ENCODE data around the gene SCNN1G. TPM values are rescaled to one million over a fixed set of nuclear protein-coding genes. Genes with fewer than 3 reads are reported as not detected.

The SCNN1G gene
- total and polyA plus RNA-seq, 9 of the 15 experiments (the other 6 are each of a cell fraction or from before 2014, with no cell fraction given): not detected

DNA sequence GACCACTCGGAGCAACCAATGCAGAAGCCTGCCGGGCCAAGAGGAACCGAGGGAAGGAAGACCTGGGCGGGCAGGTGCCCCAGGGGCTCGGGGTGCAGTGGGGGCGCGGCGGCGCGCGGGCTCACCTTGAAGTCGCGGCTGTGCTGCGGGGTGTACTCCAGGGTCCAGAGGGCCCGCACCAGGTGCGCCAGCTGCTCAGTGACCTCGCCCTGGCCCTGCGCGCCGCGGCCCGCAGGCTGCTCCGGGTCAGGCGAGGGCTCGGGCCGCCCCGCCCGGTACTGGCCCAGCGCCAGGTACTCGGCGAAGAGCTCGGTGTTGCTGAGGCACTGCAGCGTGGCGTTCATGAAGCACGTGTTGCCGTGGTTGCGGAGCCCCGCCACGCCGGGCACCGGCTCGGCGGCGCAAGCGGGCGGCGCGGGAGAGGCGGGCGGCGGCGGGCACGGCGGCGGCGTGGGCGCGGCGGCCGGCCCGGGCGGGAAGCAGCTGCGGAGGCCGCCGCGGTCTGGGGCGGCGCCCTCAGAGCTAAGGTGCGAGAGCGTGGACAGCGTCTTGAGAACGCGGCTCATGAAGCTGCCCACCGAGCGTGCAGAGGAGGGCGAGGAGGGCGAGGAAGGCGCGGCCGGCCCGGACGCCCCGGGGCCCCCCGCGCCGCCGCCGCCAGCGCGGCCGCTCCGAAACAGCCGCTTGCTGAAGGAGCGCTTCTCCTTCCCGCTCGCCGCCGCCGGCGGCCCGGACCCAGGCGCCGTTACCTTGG, 33.9 kb upstream of the SCNN1G start (continued):
- TF ChIP-seq CHD1 (IDR thresholded peaks at IDR 0.05; ENCODE audit: low read length): no peak
- TF ChIP-seq ZBTB8A (IDR thresholded peaks at IDR 0.05; ENCODE audit: partially characterized antibody): no peak
- no peak for TF ChIP-seq MCM7 (IDR thresholded peaks at IDR 0.05)
- TF ChIP-seq ELF1 (tag; IDR thresholded peaks at IDR 0.05): no peak
- no peak for TF ChIP-seq ARNT (IDR thresholded peaks at IDR 0.05)
- no peak for TF ChIP-seq MYNN (IDR thresholded peaks at IDR 0.05)
- TF ChIP-seq MYNN (CRISPR knock-in tag; IDR thresholded peaks at IDR 0.05): no peak
- TF ChIP-seq CBX5 (IDR thresholded peaks at IDR 0.05; ENCODE audit: borderline replicate concordance, low read depth): no peak
- no peak for TF ChIP-seq BRD9 (IDR thresholded peaks at IDR 0.05; ENCODE audit: low read depth, partially characterized antibody)
- no peak for TF ChIP-seq HDAC3 (IDR thresholded peaks at IDR 0.05; ENCODE audit: borderline replicate concordance, partially characterized antibody)
- TF ChIP-seq SIN3B (IDR thresholded peaks at IDR 0.05; ENCODE audit: low read depth): no peak
- TF ChIP-seq NR3C1 (CRISPR knock-in tag; IDR thresholded peaks at IDR 0.05): no peak
- TF ChIP-seq, protein P1, sequence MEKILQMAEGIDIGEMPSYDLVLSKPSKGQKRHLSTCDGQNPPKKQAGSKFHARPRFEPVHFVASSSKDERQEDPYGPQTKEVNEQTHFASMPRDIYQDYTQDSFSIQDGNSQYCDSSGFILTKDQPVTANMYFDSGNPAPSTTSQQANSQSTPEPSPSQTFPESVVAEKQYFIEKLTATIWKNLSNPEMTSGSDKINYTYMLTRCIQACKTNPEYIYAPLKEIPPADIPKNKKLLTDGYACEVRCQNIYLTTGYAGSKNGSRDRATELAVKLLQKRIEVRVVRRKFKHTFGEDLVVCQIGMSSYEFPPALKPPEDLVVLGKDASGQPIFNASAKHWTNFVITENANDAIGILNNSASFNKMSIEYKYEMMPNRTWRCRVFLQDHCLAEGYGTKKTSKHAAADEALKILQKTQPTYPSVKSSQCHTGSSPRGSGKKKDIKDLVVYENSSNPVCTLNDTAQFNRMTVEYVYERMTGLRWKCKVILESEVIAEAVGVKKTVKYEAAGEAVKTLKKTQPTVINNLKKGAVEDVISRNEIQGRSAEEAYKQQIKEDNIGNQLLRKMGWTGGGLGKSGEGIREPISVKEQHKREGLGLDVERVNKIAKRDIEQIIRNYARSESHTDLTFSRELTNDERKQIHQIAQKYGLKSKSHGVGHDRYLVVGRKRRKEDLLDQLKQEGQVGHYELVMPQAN (IDR thresholded peaks at IDR 0.05; ENCODE audit: borderline replicate concordance): no peak
- peak; percentile 52 for TF ChIP-seq POLR2G (IDR thresholded peaks at IDR 0.05; ENCODE audit: low read depth, low read length)
- TF ChIP-seq PCBP2 (IDR thresholded peaks at IDR 0.05; ENCODE audit: low read depth, low read length, poor library complexity, severe bottlenecking): no peak
- TF ChIP-seq E4F1 (CRISPR knock-in tag; IDR thresholded peaks at IDR 0.05; ENCODE audit: borderline replicate concordance): no peak
- TF ChIP-seq CCNT2 (IDR thresholded peaks at IDR 0.05; ENCODE audit: borderline replicate concordance, extremely low read depth, insufficient read length, low read depth, low read length): peak; percentile 62
- no peak for TF ChIP-seq ZNF124 (CRISPR knock-in tag; IDR thresholded peaks at IDR 0.05)
- TF ChIP-seq, protein P2, sequence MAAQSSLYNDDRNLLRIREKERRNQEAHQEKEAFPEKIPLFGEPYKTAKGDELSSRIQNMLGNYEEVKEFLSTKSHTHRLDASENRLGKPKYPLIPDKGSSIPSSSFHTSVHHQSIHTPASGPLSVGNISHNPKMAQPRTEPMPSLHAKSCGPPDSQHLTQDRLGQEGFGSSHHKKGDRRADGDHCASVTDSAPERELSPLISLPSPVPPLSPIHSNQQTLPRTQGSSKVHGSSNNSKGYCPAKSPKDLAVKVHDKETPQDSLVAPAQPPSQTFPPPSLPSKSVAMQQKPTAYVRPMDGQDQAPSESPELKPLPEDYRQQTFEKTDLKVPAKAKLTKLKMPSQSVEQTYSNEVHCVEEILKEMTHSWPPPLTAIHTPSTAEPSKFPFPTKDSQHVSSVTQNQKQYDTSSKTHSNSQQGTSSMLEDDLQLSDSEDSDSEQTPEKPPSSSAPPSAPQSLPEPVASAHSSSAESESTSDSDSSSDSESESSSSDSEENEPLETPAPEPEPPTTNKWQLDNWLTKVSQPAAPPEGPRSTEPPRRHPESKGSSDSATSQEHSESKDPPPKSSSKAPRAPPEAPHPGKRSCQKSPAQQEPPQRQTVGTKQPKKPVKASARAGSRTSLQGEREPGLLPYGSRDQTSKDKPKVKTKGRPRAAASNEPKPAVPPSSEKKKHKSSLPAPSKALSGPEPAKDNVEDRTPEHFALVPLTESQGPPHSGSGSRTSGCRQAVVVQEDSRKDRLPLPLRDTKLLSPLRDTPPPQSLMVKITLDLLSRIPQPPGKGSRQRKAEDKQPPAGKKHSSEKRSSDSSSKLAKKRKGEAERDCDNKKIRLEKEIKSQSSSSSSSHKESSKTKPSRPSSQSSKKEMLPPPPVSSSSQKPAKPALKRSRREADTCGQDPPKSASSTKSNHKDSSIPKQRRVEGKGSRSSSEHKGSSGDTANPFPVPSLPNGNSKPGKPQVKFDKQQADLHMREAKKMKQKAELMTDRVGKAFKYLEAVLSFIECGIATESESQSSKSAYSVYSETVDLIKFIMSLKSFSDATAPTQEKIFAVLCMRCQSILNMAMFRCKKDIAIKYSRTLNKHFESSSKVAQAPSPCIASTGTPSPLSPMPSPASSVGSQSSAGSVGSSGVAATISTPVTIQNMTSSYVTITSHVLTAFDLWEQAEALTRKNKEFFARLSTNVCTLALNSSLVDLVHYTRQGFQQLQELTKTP (IDR thresholded peaks at IDR 0.05; ENCODE audit: low read depth in 1 of 2, partially characterized antibody in 2 of 2): no peak
- TF ChIP-seq FOXJ3 (CRISPR knock-in tag; IDR thresholded peaks at IDR 0.05): no peak
